DMS 273 treated with DMSO at 0.1 percent for 48 hours (cell line): ENCODE data around the gene AGAP1.
"Not testable (repeated sequence)": the region's sequence is repeated elsewhere in the genome, so short reads cannot be mapped to it uniquely, and the experiment has no call there.

ENCODE experiments used
- DNase-seq: peaks from one replicate; lab custom pipeline; 2025; lab: John Stamatoyannopoulos, UW

Gene AGAP1

DNA sequence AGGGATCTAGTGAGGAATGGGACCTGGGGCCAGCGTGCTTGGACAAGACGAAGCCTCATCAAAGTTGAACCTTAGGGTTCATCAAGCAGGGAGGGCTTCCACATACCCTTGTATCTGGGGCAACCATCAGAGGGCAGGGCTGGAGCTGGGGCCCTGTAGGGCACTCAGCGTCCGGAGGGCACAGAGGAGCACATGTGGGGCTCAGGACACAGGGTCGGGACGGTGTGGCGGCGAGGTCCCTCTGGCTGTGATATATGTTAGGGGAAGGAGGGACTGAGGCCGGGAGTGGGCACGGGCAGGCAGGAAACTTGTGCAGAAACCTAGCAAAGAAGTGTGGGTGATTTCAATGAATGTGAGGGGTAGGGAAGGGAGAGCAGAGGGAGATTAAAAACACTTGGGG, 244.0 kb downstream of the AGAP1 start:
- DNase-seq, result no peak

DNA sequence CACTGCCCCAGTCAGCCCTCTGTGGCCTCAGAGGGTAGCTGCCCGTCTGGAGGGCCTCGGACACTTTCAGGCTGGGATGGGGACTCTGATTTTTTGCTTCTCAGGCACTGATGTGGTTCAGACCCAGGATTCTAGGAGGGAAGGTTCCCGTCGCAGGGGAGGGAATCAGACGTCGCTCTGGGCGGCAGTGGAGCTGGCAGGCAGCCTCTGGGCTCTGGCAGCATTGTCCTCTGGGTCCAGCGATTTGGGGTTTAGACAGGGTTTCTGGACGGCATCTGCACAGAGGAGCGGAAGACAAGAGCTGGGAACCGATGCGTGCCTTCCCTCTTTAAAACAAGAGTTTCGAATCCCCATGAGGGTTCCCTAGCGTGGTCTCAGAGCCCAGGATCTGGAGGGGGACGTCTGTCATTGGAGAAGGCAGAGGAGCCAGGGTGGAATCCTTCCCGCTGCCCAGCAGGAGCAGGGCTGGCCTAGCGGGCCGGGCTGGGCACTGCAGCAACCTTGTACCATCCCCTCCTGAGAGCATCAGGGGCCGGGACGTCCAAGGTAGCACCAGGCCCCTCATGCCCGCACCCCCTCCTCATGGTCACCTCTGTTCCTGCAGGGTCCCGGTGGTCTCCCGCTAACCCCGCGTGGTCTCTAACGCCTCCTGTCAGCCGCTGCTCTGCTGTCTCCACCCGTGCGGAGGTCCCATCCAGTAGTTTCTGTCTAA, 246.0 kb downstream of the AGAP1 start:
- DNase-seq, result no peak

DNA sequence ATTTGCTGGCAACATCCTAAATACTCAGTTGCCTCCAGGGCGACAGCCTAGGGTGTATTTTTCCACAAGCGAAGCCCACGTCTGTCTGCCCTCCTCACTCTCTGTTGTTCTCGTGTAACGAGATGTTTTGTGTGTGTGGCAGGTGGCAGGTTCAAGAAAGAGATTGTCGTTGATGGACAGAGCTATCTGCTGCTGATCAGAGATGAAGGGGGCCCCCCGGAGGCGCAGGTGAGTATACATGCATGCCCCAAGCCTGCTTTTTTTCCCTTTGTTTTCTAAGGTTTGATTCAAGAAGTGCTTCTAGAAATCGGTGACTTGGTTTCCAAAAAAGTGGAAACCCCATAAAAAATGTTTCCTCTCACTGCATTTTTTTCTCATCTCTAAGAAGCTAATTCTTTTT, 247.0 kb downstream of the AGAP1 start:
- DNase-seq, result no peak

DNA sequence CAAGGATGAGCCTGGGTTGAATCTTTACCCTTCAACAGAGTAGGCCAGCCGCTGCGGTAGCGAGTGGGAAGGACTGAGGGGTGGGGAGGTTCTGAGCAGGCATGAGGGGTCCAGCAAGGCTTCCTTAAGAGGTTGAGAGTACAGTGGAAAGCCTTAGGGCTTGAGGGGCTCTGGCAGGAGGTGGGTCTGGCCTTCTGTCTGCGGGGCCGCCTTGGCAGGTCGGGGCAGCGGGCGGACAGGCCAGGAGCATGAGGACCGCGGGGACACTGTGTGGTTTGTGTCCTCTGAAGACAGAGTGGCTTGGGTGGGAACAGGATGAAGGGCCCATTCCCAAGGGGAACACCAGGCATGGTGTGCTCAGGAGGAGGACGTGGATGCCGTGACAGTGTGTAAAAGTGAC, 250.3 kb downstream of the AGAP1 start:
- no peak for DNase-seq

DNA sequence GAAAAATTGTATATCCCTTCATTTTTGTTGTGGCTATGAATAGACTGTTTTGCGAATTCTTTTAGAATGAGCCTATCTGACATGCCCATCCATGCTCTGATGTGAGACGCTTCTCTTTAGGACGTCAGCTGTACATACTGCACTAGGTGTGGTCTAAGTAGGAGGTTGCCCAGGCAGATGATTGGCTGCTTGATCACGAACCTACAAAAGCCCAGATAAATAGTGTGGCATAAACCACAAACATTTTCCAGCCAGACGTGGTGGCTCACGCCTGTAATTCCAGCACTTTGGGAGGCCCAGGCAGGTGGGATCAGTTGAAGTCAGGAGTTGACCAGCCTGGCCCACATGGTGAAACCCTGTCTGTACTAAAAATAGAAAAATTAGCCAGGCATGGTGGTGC, 251.8 kb downstream of the AGAP1 start:
- DNase-seq, result no peak

DNA sequence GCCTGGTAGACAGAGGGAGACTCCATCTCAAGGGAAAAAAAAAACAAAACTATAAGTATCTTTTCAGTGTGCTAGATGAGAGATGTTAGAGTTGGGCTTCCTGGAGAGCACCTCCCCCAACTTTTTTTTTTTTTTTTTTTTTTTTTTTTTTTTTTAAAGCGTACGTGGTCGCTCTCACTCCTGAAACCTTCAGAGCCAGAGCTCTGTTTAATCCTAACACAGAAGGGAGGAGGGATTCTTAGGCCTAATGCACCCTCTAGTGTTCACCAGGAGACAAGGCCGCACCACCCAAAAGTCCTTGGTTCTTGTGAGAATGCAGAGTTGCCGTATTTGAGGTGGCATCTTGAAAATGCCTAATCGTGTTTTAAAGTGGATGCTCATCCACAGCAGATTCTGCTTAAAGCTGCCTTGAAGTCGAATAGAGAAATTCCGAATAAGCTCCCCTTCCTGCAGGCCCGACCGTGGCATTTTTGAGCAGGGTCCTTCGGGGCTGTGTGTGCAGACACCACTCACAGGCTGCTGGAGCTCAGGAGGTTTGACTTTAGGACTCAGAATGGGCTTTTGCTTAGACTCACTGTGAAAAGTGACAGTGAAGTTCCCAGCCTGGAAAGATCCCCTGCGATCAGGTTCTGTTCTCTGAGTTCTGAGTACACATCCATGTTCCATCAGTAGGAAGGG, 252.6 kb downstream of the AGAP1 start:
- peak; percentile 37 for DNase-seq

DNA sequence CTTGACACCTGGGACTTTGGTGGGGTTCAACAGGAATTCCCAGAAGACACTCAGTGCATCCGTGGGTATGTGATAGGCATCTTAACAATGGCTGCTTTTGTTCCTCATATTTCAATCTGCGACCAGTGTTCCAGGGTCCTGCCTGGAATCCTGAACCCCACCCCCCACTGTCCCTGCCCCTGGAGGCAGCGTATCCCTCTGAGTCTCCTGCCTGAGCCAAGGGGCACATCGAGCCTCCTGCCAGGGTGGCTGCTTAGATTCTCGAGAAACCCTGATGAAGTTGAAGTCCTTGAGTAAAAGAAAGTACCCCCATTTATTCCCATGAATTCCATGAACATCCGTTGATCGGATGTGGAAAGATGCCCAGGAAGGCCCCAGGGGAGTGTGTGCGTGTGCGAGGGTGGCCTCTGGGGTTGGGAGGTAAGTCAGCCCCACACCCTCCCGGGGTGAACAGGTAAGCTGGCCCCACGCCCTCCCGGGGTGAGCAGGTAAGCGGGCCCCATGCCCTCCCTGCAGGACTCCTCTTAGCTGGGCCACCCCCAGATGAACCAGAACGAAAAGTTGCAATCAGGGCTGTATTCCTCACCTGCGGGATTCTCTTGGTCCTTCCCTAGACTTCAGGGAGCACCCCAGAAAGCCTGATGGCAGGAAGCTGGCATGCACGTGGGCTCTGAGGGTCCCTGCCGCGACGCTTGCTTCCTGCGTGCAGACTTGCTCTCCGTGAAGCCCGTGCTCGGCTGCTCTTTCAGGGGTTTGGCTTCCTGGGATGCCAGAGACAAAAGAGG, 253.3 kb downstream of the AGAP1 start:
- no peak for DNase-seq

DNA sequence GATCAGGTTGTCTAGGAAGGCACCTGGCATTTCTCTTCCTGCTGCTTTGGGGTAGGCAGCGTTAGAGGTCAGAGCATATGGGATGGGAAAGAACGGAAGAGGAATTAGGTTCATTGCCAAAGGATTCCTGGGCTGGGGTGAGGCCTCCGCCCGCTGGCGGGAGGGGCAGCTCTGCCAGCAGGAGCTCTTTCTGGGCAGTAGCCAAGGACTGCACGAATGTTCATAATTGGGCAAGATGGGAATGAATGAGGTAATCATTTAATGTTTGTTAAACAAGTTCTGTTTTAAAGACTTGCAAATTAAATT, 253.9 kb downstream of the AGAP1 start:
- DNase-seq, result no peak

DNA sequence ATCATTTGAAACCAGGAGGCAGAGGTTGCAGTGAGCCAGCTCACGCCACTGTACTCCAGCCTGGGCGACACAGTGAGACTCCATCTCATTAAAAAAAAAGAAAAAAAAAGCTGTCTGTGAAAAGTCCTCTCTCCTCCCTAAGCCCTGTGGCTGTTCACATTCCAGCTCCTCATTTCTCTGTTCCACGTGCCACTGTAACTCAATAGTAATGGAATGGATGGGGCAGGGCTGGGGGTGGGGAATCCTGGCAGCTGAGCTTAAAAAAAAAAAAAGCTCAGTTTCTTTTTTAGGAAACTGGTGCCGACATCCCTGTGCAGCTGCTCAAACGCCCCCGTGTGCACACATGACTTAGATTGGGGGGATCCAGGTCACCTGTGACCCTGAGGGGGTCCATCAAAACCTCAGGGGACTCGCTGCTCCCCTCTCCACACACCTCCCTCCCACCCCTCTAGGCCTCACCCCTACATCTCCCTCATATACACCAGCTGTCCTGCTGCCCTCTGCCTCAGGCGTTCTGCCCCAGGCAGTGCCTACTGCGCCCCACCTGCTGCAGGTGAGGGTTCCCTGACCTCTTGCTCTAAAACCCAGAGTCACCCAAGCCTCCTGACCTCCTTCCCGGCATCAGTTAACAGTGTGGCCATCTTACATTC, 255.4 kb downstream of the AGAP1 start:
- no peak for DNase-seq

DNA sequence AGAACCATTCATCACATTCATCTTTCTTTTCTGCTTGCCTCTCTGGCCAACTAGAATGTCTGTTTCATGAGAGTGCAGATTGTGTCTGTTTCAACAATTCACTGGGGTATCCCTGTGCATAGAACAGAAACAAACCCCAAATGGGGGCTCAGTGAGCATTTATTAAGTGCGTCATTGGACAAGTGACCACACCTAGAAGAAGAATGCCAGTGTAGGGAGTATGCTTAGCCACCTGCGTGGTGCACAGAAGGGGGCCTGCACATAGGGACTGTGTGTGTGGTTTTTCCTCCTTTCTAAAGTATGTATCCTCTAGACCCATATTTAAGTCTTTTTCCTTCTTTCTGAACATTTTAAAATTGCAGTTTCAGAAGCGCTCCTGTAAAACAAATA, 255.9 kb downstream of the AGAP1 start:
- DNase-seq, result no peak

DNA sequence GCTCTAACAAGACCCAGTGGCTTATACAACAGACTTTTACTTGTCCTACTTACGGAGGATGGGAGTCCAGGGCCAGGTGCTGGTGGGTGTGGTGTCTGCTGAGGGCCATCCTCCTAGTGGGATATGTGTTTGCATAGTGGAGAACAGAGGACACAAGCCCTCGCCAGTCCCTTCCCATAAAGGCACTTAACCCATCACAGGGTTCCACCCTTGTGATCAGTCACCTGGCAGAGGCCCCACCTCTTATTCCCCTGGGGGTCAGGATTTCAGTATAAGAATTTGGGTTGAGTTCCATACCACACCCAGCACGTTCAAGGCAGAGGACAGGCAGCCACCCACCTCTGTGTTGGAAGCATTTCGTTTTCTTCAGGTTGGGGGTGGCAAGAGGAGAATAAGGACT, 259.0 kb downstream of the AGAP1 start:
- DNase-seq, result no peak

DNA sequence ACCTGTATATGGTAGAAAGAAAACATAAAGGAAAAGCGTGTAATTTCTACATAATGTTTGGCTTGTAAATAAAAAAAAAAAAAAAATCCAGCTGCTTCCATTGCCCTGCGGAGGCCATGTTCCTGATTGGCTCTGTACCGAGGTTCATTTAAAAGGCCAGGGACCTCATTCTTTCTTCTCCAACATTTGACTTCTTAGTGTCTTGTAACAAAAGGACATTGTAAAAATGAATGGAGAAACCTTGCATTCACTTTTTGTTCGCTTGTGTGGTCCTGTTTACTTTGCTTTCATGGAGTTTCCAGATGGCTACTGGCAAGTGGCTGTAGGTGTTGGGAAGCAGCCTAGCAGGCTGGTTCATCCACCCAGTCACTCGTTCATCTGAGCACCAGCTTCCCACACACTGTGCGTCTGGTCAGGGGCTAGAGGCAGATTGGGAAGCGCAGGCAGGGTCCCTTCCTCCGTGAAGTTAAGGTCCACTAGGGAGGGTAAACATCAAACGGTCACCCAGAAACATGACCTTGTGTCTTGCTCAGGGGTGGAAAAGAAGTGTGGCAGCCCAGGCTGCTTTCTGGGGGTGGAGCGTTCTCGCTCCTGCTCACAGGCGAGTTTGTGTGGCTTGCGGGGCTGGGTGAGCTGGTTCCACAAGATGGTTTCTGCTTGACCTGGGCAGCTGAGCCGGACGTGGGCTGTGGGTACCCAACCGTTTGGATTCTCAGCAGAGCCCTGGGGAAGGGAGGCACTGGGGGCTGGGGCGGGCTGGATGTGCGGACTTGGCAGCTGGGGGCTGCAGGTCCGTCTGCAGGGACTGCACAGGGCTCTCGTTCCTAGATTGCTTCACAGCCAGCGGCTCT, 260.7 kb downstream of the AGAP1 start:
- no peak for DNase-seq

DNA sequence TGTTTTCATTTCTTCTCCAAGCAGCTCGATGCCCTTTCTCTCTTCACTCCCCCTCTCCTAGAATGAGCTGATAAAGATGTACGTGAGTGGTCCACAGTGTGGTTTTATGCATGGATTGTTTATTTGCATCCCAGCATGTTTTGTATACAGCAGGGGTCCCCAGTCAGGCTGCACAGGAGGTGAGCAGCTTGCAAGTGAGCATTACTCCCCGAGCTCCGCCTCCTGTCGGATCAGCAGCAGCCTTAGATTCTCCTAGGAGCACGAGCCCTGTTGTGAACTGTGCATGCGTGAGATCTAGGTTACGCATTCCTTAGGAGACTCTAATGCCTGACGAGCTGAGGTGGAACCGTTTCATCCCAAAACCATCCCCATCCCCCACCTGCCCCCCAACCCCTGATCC, 262.6 kb downstream of the AGAP1 start:
- no peak for DNase-seq

DNA sequence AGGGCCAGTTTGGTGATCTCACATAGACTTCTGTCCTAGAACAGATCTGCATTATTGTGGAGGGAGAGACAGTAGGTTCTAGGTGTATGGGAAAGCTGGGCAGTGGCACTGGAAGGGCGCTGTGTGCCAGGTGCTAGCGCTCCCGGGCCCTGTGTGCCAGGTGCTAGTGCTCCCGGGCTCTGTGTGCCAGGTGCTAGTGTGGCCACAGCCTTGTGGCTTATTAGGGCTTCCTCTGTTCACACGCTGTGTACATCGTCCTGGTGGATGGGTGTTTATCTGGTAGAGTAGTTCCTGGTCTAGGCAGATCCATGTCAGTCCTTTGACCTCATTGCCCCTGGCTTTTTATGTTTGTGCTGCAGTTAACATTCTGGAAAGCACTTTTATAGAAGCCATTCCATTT, 263.4 kb downstream of the AGAP1 start:
- DNase-seq, result no peak

DNA sequence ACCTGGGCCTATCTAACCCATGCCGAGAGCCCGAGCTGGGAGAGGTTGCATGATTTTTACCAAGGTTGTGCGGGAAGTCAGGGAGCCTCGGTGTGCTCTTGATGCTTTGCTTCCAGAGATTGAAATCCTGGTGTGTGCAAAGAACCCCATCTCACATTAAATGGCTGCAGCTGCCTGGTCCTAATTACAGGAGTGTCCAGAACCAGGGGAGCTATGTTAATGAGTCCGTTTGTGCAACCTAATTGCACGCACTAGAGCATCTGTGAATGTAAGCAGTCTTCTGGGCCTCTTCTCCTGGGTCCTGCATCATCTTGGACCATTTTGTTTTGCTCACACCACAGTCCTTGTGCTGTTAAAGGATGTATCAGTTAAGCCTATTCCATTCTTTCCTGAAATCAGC, 263.8 kb downstream of the AGAP1 start:
- no peak for DNase-seq

DNA sequence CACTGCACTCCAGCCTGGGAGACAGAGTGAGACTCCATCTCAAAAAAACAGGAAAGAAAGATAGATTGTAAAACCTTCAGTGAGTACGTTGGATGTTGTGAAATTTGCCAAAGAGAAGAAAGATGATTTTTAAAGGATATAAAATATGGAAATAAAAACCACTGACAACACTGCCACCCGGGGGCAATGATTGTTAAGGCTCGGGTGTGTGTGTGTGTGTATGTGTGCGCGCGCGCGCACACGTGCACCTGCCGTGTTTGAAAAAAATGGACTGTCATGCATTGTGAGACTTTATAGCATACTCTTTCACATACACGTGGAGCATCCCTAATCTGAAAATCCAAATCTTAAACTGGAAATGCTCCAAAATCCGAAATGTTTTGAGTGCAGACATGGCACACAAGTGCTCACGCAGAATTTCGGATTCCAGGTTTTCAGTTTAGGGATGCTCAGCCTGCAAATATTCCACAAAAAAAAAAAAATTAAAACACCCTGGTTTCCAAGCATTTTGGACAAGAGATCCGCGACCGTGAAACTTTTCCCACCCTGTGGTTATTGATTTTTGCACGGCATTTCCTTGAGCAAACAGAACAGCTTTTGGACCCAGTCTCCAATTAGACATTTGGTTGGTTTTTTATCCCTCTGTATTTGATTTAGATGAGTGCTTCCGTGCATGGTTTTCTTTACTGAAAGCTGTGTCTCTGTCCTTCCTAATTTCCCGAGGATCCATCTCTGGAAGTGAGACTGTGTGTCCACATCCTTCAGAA, 269.2 kb downstream of the AGAP1 start:
- no peak for DNase-seq

DNA sequence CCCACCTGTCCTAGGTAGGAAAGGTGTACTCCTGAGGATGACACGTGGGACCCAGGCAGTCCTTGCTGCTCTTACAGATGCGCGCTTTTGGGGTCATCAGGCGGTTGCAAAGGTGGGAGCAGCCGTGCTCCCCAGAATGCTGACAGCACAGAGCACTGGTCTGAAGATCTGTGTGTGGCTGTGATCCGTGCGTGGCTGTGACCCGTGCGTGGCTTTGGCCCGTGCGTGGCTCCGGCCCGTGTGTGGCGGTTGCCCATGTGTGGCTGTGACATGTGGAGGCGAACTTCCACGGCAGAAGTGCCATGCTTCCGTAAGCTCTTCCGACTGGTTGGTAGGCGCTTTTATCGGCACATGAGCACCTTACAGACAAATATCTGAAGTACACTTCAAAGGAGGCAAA, 270.0 kb downstream of the AGAP1 start:
- no peak for DNase-seq

DNA sequence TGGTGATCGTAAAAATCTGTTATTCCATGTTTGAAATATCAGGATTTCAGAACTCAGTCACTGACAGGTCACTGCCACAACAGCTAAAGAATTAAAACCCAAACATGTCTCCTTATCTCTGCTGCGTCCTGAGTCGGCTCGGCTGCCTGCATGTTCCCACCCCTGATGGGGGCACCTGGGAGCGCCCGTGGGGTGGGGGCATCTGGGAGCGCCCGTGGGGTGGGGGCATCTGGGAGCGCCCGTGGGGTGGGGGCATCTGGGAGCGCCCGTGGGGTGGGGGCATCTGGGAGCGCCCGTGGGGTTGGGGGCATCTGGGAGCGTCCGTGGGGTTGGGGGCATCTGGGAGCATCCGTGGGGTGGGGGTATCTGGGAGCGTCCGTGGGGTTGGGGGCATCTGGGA, 270.6 kb downstream of the AGAP1 start:
- not testable (repeated sequence) for DNase-seq

DNA sequence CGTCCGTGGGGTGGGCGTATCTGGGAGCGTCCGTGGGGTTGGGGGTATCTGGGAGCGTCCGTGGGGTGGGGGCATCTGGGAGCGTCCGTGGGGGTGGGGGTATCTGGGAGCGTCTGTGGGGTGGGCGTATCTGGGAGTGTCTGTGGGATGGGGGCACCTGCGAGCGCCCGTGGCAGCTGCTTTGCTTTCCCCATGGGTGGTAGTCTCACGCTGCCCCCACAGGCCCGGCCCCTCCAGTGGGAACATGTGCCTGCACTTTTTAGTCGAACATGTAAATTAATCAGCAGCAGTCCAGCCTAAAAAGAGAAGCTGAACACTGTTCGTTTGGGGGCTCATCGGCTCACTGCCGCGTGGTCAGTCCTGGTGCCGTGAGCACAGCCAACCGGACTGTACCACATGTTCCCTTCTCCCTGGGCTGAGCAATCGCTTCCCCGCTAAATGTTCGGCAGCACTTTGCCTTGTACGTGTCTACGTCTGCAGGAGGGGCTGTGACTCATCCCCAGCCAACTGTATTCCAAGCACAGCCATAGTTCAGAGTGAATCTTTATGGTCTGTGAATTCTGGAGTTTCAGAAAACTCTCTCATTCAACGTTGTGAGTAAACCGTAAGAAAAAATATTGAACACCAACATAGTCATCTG, 271.5 kb downstream of the AGAP1 start:
- no peak for DNase-seq

DNA sequence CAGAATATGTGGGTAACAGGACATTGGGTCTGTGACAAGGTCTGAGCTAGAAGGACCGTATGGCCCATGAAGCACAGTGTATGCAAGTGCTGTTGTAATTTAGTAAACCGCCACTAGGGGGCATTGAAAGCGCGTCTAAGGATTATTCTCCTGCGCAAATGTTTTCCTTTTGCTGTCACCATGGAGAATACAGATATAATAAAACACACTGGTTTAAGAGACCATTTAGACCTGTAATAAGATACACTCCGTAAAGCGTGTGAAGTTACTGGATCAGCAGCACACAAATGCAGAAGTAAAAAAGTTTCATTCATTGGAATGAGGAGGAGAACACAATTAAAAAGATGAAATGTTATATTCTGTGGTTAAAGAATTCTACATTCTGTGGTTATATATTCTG, 272.4 kb downstream of the AGAP1 start:
- peak; percentile 24 for DNase-seq

DNA sequence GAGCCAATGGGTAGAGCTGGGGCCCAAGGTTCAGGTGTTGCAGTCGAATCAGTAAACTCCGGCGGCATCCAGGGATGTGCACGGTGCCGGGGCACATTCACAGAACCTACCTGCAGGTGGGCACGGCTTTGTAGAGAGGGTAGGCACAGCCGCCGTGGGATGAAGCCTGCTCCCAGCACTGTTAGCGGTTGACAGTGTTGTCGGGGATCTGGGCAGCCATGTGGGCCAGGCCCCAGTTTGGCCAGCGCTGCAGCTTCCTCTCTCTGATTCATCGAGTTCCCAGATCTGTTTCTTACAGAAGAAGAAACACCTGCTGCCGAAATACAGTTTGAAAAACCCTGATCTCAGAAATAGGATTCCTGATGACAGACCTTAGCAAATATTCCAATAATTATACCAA, 274.8 kb downstream of the AGAP1 start:
- DNase-seq, result no peak
